Spleen (tissue), 7 donors: ENCODE measurements around the gene ERC2.

ENCODE experiments used
- CTCF ChIP-seq, 11 experiments: fragments of 200-600 bp in 7 of 11; fragments of 450-650 bp in 4 of 11; sonication (generic) in 4 of 11; IDR thresholded peaks in 8 of 11; conservative IDR thresholded peaks in 3 of 11; 1 replicate in 7 of 11; 2 replicates in 4 of 11; pipeline versions ENCODE4 v1.4.0 to v1.8.0; 2016 to 2021; ENCODE audit warnings: antibody characterized with exemption in 11 of 11, inconsistent platforms in 4 of 11, mild to moderate bottlenecking in 1 of 11
- POLR2A ChIP-seq, 3 donors: fragments of 450-650 bp; IDR thresholded peaks; one replicate each; pipeline ENCODE4 v1.5.1; 2017; ENCODE audit warnings: antibody characterized with exemption in 3 of 3, mild to moderate bottlenecking in 1 of 3
- POLR2AphosphoS5 ChIP-seq, 3 donors: sonication (generic); formaldehyde crosslinking; IDR thresholded peaks; one replicate each; pipeline ENCODE4 v1.5.1; 2017; ENCODE audit warnings: antibody characterized with exemption in 3 of 3
- donor health status: DM: no; HTN: no; CAD: no; lungs with moderate emphysema.
- donor health status: DM: no; HTN: no; CAD: no.
- donor health status: DM: no; HTN: no; CAD: no.

DNA sequence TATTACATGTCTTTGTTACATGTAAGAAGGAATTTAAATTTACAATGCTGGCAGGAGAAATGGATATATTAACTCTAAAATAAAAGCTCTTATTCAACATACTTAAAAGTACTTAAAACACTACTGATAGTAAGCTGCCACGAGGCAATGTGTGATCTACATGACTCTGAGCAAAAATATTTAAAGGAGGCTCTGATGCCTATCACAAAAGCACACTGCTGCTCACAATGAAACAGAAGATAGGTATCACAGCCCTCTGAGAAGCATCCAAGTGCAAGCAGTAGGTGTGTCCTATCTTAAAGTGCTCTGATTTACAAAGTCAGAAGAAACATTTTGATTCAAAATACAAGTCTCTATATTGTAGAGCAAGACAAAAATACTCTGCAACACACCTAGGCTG is 610.0 kb downstream of the ERC2 start:
- TF ChIP-seq CTCF (IDR thresholded peaks at IDR 0.05 in 8 of 11, conservative IDR thresholded peaks at IDR 0.05 in 3 of 11) (no peak), POLR2AphosphoS5 (IDR thresholded peaks at IDR 0.05) (no peak), POLR2A (IDR thresholded peaks at IDR 0.05) (no peak)
